SU-DHL-6 (cell line): ENCODE data around the gene CACTIN.
"Not testable (repeated sequence)": the region's sequence is repeated elsewhere in the genome, so short reads cannot be mapped to it uniquely, and the experiment has no call there.

ENCODE experiments used
- H2AFZ ChIP-seq: fragments of 200-600 bp; sonication (generic); 2 replicates; pipeline ENCODE4 v1.6.1; 2014; ENCODE audit warnings: low read depth, mild to moderate bottlenecking, moderate library complexity, mixed read lengths, antibody characterized with exemption, low read length; ENCODE audit not compliant: severe bottlenecking
- H3F3A ChIP-seq: fragments of 200-600 bp; shearing (Covaris generic); 2 replicates; pipeline ENCODE4 v1.6.0; 2016; ENCODE audit warnings: antibody characterized with exemption, mild to moderate bottlenecking; ENCODE audit not compliant: insufficient read depth
- H3K27ac ChIP-seq: fragments of 200-600 bp; sonication (generic); 2 replicates; pipeline ENCODE4 v1.5.1; 2016; ENCODE audit warnings: low read depth, mild to moderate bottlenecking, low read length, moderate library complexity, mixed read lengths
- H3K27me3 ChIP-seq: fragments of 200-600 bp; sonication (generic), shearing (Covaris generic); 2 replicates; pipeline ENCODE4 v1.6.0; 2014; ENCODE audit warnings: mild to moderate bottlenecking, low read length
- H3K36me3 ChIP-seq: fragments of 200-600 bp; sonication (generic); 2 replicates; pipeline ENCODE4 v1.6.1; 2014; ENCODE audit warnings: mild to moderate bottlenecking, low read length, mixed read lengths
- H3K4me2 ChIP-seq: fragments of 300-600, 200-600 bp; shearing (Covaris generic), sonication (generic); 2 replicates; pipeline ENCODE4 v1.6.0; 2014; ENCODE audit warnings: low read length, low read depth, mild to moderate bottlenecking; ENCODE audit not compliant: poor library complexity, severe bottlenecking
- H3K4me3 ChIP-seq: fragments of 200-600 bp; sonication (generic); 2 replicates; pipeline ENCODE4 v1.5.1; 2014; ENCODE audit warnings: antibody characterized with exemption, low read length, mild to moderate bottlenecking, mixed read lengths; ENCODE audit not compliant: insufficient read depth, poor library complexity, severe bottlenecking
- H3K79me2 ChIP-seq: fragments of 200-600 bp; sonication (generic); 2 replicates; pipeline ENCODE4 v1.6.1; 2014; ENCODE audit warnings: mild to moderate bottlenecking, low read length, moderate library complexity; ENCODE audit not compliant: insufficient read depth
- H3K9ac ChIP-seq: fragments of 200-600 bp; sonication (generic); 2 replicates; pipeline ENCODE4 v1.7.0; 2014; ENCODE audit warnings: mild to moderate bottlenecking, low read length
- H3K9me2 ChIP-seq: fragments of 200-600 bp; sonication (generic); replicated peaks from 2 replicates; pipeline ENCODE4 v1.6.1; 2014; ENCODE audit warnings: low read length; ENCODE audit not compliant: insufficient read depth
- H3K9me3 ChIP-seq: fragments of 200-600 bp; sonication (generic); 2 replicates; pipeline ENCODE4 v1.6.1; 2014; ENCODE audit warnings: low read length, mixed read lengths; ENCODE audit not compliant: insufficient read depth
- H4K20me1 ChIP-seq: fragments of 200-600 bp; sonication (generic); 2 replicates; pipeline ENCODE4 v1.6.1; 2014; ENCODE audit warnings: low read depth, mild to moderate bottlenecking, antibody characterized with exemption, low read length, moderate library complexity, mixed read lengths
- CTCF ChIP-seq: fragments of 200-600 bp; sonication (generic); IDR thresholded peaks from one replicate; pipeline ENCODE4 v1.5.1; 2017; ENCODE audit warnings: antibody characterized with exemption, mild to moderate bottlenecking, low read length, moderate library complexity; ENCODE audit not compliant: insufficient read depth, poor library complexity, severe bottlenecking
- EZH2phosphoT487 ChIP-seq: fragments of 200-600 bp; sonication (generic), shearing (Covaris generic); conservative IDR thresholded peaks from 2 replicates; pipeline ENCODE4 v1.6.1; 2018; ENCODE audit warnings: mild to moderate bottlenecking, antibody characterized with exemption, low read length, moderate library complexity, mixed read lengths

The CACTIN gene

GRCh38 chr19:3651684-3652083 is 25.1 kb upstream of the CACTIN start:
- Histone ChIP-seq H3K79me2 (no peaks in the 10 kb centered on the region), H4K20me1 (no peaks in the 10 kb centered on the region), H2AFZ (no peak overlapping the region), H3K27me3 (no peaks in the 10 kb centered on the region), H3K4me3 (no peak overlapping the region), H3K27ac (no peak overlapping the region), H3K4me2 (no peak overlapping the region), H3K36me3 (no peaks in the 10 kb centered on the region), H3K9ac (no peak overlapping the region), H3F3A (no peaks in the 10 kb centered on the region), H3K9me3 (no peaks in the 10 kb centered on the region), H3K9me2 (no peaks in the 10 kb centered on the region)
- TF ChIP-seq EZH2phosphoT487: no peak

GRCh38 chr19:3649888-3650287 is 23.3 kb upstream of the CACTIN start:
- no peaks in the 10 kb centered on the region for H3F3A ChIP-seq
- H3K9me3 ChIP-seq: no peaks in the 10 kb centered on the region
- no peak overlapping the region for H3K27ac ChIP-seq
- TF ChIP-seq CTCF (no peak), EZH2phosphoT487 (no peak)
- no peaks in the 10 kb centered on the region for H4K20me1 ChIP-seq
- no peak overlapping the region for H3K9ac ChIP-seq
- no peak overlapping the region for H3K4me3 ChIP-seq
- H3K9me2 ChIP-seq: no peaks in the 10 kb centered on the region
- no peaks in the 10 kb centered on the region for H3K79me2 ChIP-seq
- no peaks in the 10 kb centered on the region for H3K36me3 ChIP-seq
- H3K27me3 ChIP-seq: no peaks in the 10 kb centered on the region
- no peak overlapping the region for H3K4me2 ChIP-seq
- H2AFZ ChIP-seq: no peak overlapping the region

- H3K9me3 ChIP-seq: no peaks in the 10 kb centered on the region
- no peaks in the 10 kb centered on the region for H3F3A ChIP-seq
- no peak overlapping the region for H3K4me2 ChIP-seq
- no peaks in the 10 kb centered on the region for H3K79me2 ChIP-seq
- no peaks in the 10 kb centered on the region for H3K27me3 ChIP-seq
- H3K27ac ChIP-seq: no peak overlapping the region
- H3K4me3 ChIP-seq: no peak overlapping the region
- H2AFZ ChIP-seq: no peak overlapping the region
- H3K9ac ChIP-seq: no peak overlapping the region
- no peaks in the 10 kb centered on the region for H3K9me2 ChIP-seq
- TF ChIP-seq CTCF: no peak
- no peaks in the 10 kb centered on the region for H4K20me1 ChIP-seq
- H3K36me3 ChIP-seq: no peaks in the 10 kb centered on the region
These were observed 21.7 kb upstream of the CACTIN start for GRCh38 chr19:3648037-3648905.

- not testable (repeated sequence) for H3F3A ChIP-seq, H4K20me1 ChIP-seq, H3K9ac ChIP-seq, H2AFZ ChIP-seq, H3K27ac ChIP-seq, H3K9me2 ChIP-seq, H3K79me2 ChIP-seq, H3K9me3 ChIP-seq, H3K4me3 ChIP-seq, H3K36me3 ChIP-seq, H3K4me2 ChIP-seq, H3K27me3 ChIP-seq
These were observed 20.5 kb upstream of the CACTIN start for GRCh38 chr19:3647102-3647501.
